NCI-H1694 treated with DMSO at 0.1 percent for 48 hours (cell line): ENCODE results near the gene AIG1.
"Not testable (repeated sequence)": the region's sequence is repeated elsewhere in the genome, so short reads cannot be mapped to it uniquely, and the experiment has no call there.

Source experiments
- DNase-seq: peaks from one replicate; lab custom pipeline; 2025; lab: John Stamatoyannopoulos, UW

AIG1 gene

DNA sequence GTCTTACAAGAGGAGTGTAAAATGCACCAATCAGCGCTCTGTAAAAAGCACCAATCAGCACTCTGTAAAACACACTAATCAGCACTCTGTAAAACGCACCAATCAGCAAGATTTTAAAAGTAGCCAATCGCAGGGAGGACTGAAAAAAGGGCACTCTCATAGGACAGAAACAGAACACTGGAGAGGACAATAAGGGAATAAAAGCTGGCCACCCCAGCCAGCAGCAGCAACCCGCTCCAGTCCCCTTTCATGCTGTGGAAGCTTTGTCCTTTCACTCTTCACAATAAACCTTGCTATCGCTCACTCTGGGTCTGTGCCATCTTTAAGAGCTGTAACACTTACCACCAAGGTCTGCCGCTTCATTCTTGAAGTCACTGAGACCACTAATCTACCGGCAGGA lies 1.7 kb upstream of the AIG1 start:
- no peak for DNase-seq

DNA sequence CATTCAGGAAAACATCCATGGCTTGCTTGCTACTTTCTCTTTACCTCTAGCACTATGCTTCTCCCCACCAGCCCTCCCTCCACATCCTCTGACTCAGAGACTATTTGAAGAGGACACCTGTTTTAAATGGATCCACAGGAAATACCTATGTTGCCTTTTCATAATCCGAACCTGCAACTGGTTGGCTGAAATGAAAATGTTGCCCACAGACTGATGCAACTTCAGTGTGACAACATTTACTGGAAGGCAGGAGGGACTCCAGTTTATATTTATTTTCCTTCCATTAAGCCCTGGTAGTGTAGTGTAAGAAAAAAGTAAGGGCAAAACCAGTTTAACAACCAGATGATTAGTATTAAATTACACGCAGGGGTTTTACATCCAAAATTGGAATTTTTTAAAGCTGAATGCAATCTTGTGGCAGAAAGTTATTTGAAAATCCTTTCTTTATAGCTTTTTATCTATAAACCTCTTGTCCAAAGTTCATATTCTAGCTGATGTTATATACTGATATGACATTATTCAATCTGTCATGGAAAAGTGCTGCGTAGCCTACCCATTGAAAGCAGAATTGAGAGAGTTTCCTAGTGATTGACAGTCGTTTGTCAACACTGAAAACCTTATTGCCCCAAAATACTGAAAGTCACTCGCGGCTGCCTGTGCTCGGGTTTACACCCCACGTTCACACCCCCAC lies 881 bp upstream of the AIG1 start:
- peak; percentile 30 for DNase-seq

DNA sequence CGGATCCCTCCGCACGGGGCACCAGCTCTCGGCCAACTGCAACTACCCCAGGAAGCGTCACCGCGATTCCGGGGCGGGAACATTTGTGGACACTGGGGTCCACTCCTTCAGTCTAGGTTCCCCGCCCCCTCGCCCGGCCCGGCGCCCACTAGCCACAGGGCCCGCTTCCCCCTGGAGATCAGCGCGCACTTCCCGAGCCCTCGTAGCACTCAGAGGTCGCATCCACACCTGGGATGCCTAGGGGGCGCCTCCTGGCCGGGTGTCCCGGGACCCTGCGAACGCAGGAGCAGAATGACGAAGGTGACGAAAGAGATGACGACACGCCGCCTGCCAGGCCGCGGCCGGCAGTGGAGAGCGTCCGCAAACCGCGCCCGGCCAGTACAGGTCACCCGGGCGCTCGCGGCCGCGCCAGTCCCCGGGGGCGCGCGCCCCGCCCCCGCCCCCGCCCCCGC lies 309 bp upstream of the AIG1 start:
- DNase-seq: no peak

DNA sequence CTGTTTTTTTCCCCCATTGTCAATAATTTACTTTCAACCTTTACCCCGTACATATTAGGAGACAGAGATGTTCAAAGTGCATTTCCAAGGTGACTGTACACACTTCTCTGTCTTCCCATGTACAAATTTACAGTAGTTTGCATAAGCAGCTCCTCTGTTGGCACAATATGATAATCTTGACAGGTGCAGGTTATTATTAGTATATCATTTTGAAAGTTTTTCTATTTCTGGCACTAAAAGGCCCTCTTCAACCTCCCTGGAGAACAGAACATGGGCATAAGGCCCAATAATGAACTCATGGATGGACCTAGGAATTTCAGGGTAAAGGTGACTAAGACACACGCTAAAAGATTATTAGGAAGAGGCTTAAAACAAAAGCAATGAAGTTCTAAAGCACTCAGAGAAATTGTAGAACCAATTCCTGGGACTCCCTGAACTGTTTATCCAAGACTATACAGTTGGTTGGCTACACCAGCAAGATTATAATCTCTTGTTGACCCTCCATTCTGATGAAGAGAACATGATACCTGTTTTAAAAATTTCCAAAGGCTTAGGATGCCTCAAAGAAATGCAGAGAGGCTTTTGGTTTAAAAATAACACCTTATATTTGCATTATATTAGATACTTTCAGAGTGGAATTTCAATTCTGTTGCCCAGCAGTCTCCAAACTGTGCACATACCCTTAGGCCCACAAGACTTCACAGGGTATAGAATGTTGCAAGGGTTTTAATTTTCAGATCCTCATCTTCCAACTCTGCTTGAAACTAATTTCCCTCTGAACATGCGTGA lies 1.1 kb downstream of the AIG1 start:
- no peak for DNase-seq

DNA sequence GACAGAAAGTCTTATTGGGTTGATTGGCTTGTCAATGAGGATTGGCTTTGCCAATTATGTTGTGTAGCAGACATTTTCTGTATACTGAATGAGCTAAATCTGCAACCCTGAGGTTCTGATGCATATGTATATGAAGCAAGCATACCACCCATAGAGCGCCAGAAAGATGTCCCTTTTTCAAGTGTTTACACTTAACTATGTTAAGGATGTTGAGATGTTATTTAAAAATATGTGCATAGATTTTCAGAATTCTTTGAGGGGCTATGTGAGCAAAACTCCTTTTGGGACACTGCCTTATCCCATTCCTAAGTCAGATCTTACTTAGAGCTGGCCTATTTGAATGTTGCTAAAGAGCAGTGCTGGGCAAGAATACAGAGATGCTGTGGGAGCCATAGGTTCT lies 1.9 kb downstream of the AIG1 start:
- DNase-seq: no peak

DNA sequence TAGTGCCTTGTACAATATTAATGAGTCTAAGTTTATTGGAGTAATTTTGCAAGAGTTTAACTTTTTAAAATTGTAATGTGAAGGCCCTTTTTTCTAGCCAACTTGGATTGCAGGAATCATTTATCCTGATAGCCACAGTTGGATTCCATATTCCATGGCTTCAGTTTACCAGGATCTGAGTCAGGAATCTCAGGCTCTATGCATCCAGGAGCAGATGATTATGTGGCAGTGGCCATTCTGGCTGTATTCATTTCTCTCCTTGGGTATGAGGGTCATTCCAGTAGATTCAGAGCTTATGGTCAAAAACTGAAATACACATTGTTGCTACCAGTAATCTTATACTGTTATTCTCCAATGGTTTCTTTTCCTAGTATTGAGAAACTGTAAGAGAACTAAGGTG lies 2.9 kb downstream of the AIG1 start:
- no peak for DNase-seq

DNA sequence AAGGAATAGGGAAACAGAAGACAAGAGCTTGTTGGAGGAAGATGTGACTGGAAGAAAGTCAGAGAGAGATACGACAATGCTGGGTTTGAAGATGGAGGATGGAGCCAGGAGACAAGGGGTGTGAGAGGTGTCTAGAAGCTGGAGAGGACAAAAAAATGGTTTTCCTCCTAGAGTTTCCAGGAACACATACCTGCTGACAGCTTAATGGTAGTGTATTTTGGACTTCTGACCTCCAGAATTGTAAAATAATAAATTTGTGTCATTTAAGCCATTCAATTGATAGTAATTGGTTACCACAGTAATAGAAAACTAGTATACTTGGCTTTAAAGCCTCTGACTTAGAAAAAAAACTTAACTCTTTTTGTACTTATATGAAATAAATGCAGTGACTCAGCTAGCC lies 3.6 kb downstream of the AIG1 start:
- DNase-seq: no peak

DNA sequence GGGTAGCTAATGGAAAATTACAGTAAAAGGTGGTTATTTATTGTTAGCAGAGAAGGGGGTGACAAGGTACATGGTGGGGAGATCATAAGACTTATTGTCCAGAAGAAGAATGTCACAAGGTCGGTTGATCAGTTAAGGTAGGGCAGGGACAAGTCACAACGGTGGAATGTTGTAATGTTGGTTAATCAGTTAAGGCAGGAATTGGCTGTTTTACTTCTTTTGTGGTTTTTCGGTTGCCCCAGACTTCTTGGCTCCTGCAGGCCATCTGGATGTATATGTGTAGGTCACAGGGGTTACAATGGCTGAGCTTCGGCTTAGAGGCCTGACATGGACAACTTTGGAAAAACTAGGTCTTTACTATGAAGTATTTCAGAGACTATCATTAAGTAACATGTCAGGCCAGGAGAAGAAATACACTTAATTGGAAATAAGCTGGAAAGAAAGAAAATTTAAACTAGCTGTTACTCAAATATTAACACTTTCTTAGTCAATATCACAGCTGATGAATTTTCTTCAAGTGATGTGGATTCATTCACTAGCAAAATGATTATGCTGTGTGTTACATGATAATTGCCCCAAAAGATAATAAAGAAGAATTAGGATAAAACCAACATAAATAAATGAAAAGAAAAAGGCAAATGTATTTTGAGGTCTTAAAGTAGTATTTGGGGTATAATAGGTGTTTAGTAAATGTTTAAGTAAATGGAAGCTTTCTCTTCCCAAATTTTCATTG lies 4.4 kb downstream of the AIG1 start:
- DNase-seq: no peak

DNA sequence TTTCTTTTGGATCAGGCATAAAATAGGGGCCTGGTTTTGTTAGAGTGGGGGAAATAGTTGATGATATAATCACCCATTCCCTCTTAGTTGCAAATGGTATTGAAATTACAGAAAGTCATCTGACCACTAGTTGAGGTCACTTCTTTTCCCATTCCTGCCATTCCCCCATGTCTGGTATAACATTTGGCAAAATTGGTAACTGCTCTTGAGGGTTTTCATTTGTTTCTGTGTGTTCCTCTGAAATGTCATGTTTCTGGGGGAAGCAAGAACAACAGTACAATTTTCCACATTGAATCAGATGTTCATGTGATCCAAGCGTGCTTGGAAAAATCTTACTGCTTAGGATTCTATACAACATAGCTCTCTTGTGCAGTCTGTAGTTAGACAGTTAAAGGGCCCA lies 7.3 kb downstream of the AIG1 start:
- no peak for DNase-seq

DNA sequence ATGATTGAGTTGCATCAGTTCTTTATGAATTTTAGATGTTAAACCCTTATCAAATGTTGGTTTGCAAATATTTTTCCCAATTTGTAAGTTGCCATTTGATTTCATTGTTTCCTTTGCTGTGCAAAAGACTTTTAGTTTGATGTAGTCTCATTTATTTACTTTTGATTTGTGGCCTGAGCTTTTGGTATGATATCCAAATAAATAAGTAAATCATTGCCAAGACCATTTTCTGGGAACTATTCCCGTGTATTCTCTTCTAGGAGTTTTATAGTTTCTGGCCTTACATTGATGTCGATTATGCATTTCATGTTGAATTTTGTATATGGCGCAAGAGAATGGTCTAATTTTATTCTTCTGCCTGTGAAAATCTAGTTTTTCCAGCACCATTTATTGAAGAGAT lies 13.4 kb downstream of the AIG1 start:
- no peak for DNase-seq

DNA sequence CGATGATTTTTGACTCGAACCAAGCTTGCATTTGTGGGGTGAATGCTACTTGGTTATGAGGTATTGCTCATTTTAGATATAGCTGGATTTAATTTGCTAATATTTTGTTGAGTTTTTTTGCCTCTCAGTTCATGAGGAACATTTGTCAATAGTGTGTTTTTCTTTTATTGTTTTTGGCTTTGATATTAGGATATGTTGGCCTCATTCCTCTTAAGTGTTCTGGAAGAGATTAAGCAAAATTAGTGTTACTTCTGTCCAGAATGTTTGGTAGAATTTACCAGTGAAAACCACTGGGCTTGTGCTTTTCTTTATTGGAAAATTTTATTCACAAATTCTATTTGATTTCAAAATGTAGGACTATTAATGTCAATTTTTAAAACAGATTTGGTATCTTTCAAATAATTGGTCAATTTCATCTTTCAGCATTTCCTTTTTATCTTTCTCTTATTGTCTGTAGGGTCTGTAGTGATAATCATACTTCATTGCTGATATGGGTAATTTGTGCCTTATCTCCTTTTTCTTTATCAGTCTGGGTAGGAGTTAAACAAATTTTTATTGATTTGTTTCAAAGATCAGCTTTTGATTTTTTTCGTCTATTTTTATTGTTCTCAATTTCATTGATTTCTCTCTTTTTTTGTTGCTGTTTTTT lies 14.1 kb downstream of the AIG1 start:
- no peak for DNase-seq

DNA sequence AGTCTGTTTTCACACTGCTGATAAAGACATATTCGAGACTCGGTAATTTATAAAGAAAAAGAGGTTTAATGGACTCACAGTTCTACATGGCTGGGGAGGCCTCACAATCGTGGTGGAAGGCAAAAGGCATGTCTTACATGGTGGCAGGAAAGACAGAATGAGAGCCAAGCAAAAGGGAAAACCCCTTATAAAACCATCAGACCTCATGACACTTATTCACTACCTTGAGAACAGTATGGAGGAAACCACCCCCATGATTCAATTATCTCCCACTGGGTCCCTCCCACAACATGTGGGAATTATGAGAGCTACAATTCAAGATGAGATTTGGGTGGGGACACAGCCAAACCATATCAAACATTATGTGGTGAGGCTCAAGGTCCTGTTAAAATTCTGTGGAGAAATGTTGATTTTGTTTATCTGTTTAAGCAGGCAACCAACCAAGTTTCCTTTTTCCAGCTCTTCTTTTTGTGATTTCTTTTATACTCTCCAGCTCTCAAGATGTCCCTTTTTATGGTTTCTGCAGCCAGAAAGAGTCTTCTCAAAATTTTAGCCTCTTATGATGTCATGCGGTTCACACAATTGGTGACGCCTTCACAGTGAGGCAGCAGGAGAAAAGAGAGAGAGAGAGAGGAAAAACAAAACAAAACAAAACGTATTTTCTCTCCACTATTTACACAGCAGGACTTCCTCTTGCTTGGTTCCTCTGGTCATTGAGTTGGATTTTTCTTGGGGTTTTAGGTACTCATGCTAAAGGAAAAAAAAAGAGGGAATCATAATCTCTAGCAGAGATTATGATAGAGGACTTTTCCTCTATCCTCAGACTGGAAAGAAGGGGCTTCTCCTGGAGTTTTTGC lies 18.0 kb downstream of the AIG1 start:
- DNase-seq: no peak

DNA sequence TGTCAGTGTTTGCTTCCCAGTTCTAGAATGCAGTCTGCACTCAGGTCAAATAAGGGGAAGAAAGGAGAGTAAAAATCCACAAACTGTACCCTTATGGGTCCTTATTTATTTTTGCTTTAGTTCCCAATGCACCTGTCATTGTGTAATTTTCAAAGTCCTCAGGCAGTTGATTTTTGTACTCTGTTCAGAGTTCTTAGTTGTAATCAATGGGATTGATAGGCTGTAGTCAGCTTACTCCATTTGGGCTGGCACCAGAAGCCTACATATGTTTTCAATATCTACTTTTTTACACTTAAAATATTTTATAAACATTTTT lies 18.6 kb downstream of the AIG1 start:
- DNase-seq: no peak

DNA sequence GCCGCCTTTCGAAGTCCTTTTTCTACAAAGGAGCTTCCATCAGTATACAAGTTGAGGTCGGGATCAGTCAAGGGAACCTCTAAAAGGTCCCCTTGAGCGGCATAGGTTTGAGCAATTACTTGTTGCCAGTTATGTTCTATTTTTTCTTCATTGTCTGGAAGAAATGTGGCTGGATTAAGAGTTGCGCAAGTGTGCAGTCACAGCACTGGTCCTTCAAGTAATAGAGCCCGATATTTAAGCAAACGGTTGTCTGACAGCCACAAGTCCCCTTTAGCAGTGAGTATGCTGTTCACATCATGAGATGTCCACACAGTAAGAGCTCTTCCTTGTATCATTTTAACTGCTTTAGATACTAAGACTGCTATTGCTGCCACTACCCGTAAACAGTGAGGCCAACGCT lies 21.6 kb downstream of the AIG1 start:
- DNase-seq: not testable (repeated sequence)

DNA sequence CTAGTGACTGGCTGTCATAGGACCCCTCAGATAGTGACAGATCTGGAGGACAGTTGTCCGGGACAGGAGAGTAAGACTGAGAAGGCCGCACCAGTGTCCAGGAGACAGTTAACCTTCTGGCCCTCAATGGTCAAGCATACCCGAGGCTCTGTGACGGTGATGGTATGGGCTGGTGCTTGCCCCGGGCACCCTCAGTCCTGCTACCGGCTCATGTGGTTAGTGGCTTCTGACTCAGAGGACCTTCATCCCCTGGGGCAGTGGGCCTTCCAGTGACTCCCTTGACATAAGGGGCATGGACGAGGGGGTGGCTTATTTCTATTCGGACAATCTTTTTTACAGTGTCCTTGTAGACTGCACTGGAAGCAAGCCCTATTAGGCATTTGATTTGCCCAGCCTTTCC lies 23.3 kb downstream of the AIG1 start:
- DNase-seq: not testable (repeated sequence)

DNA sequence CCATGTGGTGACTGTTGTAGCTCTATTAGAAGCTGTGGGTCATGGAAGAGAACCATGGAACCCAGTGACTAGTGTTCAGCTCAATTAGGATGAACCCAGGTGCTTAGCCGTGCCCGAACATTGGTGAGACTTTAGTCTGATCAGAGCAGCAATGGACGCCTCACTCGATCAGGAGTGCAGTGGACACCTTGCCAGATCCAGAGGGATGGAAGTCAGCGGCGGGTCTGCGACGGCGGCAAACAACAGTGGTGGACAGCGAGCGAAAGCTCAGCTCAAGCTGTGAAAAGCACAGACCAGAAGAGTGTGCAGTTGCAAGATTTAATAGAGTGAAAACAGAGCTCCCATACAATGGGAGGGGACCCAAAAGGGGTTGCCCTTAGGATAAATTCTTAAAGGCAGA lies 26.6 kb downstream of the AIG1 start:
- not testable (repeated sequence) for DNase-seq

DNA sequence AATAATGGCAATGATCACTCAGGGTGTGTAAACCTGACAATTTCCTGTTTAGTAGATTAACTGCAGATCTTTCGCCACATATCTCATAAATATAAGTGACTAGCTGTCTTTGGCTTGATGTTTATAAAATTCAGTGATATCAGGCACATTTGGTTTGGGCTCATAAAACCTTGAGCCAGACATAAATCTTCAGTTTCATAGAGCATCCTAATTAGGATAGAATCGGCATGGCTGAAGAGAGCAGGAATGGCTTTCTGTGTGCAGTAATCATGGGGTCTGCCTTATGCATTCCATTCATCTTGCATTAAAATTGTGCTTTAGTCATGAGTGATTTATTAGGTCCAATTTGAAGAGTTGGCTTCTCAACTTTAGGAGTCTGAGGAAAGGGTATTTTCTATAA lies 27.2 kb downstream of the AIG1 start:
- no peak for DNase-seq

DNA sequence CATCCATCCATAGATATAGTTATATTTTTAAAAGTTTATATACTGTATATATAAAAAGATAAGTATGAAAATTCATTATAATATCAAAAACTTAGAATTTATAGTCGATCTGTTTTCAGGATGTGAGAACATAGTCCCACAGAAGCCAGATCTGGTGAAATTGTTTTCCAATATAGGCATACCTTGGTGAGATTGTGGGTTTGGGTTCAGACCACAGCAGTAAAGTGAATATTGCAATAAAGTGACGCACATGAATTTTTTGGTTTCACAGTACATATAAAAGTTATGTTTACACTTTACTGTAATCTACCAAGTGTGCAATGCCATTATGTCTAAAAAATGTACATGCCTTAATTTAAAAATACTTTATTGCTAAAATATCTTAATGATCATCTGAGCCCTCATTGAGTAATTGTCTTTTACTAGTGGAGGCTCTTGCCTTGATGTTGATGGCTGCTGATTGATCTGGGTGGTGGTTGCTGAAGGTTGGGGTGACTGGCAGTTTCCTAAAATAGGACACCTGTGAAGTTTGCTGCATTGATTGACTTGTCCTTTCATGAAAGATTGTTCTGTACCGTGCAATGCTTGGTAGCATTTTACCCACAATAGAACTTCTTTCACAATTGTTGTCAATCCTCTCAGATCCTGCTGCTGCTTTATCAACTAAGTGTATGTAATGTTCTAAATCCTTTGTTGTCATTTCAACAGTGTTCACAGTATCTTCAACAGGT lies 29.8 kb downstream of the AIG1 start:
- no peak for DNase-seq

DNA sequence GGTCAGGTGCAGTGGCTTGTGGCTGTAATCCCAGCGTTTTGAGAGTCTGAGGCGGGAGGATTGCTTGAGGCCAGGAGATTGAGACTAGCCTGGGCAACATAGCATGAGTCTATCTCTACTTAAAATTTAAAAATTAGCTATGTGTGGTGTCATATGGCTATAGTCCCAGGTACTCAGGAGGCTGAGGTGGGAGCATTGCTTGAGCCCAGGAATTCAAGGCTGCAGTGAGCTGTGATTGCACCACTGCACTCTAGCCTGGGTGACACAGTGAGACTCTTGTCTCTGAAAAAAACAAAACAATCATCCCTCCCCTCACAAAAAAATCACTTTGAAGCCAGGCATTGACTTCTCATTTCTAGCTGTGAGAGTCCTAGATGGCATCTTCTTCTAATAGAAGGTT lies 32.1 kb downstream of the AIG1 start:
- no peak for DNase-seq

DNA sequence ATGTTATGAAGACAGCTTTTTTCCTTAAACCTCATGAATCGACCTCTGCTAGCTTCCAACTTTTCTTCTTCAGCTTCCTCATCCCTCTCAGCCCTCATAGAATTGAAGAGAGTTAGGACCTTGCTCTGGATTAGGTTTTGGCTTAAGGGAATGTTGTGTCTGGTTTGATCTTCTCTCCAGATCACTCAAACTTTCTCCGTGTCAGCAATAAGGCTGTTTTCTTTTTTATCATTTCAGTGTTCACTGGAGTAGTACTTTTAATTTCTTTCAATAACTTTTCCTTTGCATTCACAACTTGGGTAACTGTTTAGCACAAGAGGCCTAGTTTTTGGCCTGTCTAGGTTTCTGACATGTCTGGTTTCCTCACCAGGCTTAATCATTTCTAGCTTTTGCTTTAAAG lies 32.6 kb downstream of the AIG1 start:
- DNase-seq: no peak

DNA sequence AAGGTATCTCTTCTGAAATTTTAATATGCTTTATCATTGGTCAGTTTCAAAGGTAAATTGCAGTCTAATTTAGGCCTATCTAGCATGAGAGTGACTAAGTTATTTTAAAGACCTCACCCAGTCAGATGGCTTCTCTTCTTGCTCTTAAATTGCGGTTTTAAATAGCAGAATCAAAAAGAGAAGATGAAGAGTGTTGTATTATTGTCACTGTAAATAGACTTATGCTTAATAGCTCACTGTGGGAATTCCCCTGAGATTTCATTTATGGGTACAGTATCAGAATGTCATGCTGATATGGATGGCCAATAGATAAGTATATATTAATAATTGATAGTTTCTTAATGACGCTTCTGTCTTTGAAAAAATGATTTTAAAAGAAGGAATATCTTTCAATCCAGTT lies 35.7 kb downstream of the AIG1 start:
- DNase-seq: no peak
